NOMO-1 treated with dmso at 0.1 percent for 144 hours (cell line): ENCODE results near the gene FLVCR1.

Source experiments
- DNase-seq: peaks from one replicate; lab custom pipeline; 2025; ENCODE audit not compliant: unreplicated experiment; lab: John Stamatoyannopoulos, UW

Gene FLVCR1

DNA sequence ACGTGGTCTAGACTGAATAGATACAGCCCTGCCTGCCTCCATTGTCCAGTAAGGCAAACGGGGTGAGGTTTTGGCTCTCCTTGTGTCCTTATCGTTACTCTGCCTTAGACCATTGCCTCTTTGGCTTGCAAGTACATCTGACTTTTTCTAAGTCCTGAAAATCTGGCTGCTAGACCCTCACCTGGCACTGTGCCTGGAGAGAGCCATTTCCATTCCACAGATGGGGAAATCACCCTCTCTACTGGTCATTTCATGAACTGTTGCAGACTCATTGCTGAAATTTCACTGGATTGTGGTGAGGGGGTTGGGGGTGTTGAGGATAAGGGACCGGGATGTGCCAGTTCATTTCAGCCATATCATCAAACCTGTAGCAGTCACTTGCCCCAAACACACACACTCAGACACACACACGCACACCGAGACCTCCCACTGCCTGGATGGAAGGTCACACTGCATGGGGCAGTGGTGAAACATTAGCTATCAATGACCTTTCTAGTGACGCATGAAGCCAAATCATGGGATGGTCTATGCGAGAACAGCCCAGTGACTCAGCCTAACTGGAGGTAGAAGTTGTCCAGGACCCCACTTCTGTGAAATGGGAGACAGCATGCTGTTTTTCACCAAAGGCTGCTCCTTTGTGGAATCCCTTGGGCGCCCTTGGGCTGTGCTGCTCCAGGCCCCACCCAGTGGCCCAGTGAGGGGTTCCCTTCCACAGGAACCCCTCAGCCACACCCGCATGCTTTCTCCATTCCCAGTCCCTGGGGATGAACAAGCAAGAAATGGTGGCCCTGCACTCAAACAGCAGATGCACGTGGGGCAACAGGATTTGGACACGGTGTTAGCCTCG lies 57.4 kb downstream of the FLVCR1 start:
- DNase-seq, result no peak

DNA sequence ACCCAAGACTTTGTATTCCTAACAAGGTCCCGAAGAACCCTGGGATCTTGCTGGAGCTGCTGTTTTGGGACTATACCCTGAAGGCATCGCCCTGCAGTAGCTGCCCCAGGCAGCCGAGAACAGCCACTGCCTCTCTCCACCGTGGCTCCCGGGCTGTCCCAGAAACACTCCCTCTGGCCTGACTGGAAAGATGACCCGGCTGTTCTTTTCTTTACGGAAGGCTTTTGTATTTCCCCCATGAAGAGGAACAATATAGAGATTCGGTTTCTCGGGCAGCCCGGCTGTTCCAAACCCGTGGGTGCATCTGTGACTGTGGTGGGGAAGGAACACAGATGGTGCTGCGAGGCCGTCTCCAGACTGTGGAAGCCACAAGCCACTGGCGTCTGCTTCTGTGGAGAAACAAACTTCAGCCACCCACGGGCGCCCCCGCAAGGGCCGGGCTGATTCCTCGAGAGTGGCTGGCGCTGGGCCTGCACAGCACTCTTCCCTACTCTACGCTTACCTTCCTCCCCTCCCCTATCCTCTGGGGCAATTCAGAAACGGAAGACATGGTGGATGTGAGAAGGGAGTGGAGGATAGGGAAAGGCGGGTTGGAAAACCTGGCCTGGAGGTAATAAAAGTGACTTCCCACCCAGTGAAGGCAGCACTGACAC lies 58.5 kb downstream of the FLVCR1 start:
- no peak for DNase-seq

DNA sequence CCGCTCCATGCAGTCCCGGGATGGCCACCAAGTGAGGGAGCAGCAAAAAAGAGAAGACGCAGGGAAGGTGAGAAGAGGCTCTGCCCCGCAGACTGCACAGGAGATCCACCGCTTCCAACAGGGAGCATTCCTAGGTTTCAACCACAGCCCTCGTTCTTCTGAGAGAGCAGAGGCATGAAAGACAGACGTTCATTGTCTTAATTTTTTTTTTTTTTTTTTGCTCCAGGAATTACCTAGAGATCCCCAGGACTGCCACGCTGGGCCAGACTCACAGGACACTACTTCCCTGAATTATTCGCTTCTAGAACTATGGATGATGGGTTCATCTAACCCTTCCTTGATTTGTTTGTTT lies 59.0 kb downstream of the FLVCR1 start:
- DNase-seq, result no peak

DNA sequence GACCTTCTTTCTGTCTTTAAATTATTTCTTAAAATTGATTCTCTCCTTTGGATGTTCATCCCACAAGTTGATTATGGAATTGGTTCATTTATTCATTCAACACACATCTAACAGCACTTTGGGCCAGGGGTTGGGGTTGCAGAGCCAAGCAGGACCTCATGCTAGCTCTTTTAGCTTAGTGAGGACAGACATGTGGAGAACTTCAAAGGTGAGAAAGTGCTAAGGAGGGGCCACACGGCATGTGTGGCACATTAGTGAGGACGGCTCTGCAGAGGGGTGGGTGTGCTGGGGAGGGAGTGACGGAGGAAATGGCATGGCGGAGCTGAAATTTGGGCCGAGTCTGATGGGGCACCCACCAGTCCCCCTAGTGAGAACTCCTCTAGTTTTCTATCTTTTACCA lies 59.8 kb downstream of the FLVCR1 start:
- DNase-seq, result no peak

DNA sequence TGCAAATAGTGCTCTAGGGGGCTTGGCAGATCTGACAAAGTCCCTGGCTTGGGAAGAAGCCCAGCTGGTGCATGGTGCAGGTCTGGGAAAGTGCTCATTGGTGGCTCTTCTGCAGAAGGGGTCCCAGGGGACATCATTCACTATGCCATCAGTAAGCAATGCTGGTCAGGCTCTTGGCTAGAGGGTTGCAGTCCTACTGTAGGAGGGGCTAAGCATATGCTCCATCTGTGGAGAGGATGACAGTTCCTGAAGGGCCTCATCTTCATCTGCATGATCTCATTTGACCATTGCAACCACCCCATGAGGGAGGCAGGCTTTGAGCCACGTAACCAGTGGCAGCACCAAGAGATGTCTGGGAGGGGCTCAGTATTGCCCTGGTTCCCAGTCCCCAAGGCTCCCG lies 60.7 kb downstream of the FLVCR1 start:
- DNase-seq, result no peak

DNA sequence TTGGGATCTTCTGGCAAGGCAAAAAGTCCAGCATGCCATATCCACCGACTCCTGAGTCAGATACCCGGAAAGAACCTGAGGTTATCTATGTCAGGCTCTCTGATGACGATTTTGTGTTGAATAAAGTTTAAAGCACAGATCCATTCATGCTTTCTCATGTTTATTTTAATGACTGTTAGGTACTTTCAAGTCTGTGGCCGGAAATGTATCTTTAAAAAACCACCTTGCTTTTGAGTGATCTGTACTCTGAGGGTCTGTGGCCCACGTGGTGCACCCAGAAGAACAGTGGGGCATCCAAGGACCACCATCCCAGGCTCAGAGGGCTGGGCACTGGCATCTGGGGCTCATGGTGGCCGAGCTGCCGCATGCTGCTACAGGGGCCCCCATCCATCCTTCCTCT lies 62.2 kb downstream of the FLVCR1 start:
- no peak for DNase-seq

DNA sequence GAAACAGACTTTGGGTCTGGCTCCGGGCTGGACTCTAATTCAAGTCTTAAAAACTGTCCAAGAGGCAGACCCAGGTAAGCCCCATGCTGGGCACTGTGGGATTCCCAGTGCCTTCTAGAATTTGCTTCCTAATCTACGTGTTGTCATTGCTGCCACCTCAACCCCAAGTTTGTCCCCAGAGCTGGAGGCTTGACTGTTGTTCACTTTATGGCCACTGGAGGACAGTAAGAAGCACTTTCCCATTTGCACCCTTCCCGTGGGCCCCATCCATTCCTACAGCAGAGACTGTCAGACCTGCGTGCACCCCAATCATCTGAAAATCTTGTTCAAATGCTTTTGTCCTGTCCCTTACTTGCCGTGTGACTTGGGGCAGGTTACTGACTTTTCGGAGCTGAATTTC lies 62.8 kb downstream of the FLVCR1 start:
- no peak for DNase-seq

DNA sequence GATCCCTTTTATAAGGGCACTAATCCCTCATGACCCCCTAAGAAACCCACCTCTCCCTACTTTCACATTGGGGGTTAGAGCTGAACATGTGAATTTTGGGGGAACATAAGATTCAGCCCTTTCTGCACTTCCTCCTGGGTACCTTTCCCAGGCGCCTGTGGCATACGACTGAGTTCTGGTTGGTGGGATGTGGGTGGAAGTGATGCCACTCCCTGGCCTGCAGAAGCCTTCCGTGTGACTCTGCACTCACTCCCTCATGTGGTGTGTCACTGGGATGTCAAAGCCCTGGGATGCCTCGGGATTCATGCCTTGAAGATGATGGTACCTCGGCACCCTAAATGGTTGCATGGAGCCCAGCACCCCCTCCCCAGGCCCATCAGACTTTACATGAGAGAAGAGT lies 63.9 kb downstream of the FLVCR1 start:
- DNase-seq, result no peak

DNA sequence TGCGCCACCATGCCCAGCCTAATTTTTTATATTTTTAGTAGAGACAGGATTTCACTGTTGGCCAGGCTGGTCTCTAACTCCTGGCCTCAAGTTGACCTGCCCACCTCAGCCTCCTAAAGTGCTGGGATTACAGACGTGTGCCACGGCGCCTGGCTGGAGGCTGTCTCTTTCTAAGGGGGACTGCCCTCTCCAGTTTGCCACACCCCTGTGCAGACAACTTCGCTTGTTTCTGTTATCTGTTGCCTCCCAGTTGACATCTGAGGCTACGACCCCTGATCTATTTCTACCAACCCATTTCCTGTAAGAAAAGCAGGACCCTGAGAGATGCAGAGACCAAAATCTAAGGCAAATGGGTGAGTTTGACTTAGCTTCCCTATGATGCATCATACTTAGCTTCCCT lies 68.3 kb downstream of the FLVCR1 start:
- DNase-seq, result no peak

DNA sequence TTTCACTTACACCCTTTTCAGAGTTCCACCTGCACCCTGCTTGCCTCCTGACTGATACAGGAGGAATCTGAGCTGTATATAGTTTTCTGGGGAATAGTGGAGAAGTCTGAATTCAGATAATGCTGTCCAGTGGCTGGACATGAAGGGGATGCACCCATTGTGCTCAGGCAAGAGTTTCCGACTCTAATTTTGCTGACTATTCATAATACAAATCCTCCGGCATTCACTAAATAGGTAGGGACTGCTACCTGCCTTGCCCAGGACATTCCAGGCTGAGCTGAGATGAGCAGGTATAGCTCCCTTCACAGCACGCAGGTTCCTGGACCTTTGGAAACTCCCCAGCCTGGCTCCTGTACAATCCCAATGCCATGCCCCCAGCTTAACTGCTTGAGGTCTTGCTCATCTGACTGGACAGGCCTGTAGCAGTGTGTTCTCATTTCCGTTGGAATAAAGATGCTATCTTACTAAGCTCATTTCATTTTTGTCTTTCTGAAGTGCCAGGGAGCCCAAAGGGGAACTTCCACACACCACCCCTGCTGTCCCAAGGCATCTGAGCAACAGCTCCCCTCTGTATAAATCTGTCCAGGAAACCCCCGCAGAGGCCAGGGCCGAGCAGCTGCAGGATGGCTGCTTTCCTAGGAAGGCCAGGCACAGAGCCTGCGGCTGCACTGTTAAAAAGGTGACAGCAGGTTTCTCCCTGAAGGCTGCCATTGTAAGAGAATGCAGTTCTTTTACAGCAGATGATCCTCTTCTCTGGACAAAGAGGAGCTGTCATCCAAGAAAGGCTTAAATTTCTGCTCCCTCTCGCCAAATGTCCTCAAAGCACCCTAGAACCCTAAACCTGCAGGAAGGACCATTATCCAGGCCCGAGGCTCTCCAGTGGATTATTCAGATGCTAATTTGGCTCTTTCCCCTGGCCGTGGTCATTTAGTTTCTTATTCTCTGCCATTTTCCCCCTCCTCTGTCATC lies 70.5 kb downstream of the FLVCR1 start:
- no peak for DNase-seq

DNA sequence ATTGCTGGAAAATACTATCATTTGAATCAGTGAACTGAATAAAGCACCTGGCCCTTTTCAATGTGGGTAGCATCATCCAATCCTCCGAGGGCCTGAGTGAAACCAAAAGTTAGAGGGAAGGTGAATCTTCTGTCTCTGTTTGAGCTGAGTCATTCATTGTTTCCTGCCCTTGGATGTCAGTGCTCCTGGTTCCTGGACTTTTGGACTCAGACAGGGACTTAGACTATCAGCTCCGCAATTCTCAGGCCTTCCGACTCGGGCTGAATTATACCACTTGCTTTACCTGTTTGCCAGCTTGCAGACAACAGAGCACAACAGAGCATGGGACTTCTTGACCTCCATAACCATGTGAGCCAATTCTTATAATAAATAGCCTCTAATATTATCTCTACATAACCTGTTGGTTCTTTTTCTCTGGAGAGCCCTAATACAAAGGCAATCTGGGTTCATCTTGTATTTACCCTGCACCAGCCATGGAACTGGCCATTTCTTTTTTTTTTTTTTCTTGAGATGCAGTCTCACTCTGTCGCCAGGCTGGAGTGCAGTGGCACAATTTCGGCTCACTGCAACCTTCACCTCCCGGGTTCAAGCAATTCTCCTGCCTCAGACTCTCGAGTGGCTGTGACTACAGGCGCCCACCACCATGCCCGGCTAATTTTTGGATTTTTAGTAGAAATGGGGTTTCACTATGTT lies 73.1 kb downstream of the FLVCR1 start:
- DNase-seq, result no peak

DNA sequence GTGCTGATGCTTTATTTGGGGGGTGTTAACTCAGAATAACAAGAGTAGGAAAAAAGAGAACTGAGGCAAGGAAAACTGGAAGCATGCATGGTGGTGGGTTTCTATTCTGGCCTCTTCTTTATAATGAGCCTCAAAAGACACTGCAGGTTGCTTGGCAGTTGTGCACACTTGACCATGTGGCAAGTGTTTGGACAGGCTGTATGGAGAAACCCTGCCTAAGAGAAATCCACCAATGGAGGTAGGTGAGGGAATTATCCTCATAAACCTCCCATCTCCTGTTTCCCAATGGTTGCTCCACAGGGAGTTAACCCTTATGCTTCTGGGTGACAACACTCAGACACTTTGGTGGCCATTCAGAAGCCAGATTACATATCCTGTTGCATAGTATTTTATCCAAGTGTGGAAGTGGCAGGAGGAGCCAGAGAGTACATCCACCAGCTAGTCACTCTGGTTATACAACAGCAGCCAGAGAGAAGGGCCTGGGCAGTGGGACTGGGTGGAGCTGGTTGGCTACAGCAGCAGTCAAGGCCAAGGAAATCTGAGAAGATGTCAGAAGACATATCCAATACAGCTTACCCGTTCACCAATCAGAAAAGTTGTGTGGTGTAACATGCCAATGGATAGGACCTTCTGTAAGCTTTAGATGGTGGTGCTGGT lies 75.9 kb downstream of the FLVCR1 start:
- DNase-seq, result no peak

DNA sequence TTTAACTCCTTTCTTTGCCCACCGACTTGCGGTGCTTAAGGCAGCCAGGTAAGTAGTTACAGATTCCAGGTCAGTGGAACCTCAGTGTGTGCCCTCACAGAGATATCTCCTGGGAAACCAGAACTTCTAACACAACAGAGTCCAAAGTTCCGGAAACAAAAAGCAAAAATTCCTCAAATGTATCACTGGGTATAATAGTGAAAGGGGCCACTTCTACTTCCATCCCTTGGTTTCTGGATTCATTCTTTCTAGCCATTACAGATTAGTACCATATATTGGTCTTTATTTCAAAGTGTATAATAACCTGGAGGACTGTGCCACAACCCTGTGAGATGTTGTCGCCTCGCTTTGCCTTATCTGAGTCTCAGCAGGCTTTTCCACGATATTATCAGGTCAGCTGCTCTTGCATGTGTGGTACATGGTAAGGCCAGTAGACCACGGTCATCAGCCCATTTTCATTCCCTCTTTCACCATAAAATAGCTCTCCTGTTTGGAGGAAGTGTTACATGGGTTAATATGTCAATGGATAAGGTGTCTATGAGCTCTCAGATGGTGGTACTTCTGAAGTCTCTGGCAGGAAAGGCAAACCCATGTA lies 77.4 kb downstream of the FLVCR1 start:
- DNase-seq, result no peak

DNA sequence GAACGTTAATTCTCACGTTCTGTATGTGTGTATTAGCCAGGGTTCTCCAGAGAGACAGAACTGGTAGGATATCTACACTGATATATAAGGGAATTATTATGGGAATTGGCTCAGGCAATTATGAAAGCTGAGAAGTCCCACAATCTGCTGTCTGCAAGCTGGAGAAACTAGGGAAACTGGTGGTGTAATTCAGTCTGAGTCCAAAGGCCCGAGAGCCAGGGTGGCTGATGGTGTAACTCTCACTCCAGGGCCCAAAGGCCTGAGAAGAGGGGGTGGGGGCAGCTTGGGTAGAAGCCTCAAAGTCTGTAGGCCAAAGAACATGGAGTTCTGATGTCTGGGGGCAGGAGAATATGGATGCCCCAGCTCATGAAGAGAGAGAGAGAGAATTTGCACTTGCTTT lies 79.0 kb downstream of the FLVCR1 start:
- no peak for DNase-seq

DNA sequence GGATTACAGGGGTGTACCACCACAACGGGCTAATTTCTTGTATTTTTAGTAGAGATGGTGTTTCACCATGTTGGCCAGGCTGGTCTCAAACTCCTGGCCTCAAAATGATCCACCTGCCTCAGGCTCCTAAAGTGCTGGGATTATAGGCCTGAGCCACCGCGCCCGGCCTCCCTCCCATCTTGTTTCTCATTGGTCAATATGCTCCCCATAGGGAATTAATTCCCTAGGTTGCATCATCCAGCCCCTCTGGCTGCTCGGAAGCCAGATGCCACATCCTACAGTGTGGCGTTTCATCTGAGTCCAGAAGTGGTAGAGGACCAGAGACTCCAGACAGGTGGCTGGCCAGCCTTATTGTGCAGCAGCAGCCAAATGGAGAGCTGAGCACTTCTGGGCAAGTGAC lies 80.8 kb downstream of the FLVCR1 start:
- no peak for DNase-seq

DNA sequence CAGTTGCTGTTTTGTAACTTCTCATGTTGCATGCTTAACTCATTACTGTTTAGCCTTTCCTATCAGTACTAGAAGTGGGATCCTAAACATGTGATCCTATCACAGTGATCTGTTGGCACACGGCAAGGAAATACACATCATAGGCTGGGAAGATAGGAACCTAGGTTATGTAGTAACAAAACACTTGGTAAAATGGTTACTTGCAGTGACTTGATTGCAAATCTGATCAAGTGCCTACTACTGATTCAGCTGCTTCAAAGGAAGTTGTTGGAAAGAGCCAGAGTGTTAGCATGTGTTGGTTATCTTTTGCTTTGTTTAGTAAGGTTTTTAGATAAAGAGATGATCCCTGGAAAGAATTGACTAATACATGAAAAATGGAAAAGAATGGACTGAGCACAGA lies 83.4 kb downstream of the FLVCR1 start:
- DNase-seq, result no peak

DNA sequence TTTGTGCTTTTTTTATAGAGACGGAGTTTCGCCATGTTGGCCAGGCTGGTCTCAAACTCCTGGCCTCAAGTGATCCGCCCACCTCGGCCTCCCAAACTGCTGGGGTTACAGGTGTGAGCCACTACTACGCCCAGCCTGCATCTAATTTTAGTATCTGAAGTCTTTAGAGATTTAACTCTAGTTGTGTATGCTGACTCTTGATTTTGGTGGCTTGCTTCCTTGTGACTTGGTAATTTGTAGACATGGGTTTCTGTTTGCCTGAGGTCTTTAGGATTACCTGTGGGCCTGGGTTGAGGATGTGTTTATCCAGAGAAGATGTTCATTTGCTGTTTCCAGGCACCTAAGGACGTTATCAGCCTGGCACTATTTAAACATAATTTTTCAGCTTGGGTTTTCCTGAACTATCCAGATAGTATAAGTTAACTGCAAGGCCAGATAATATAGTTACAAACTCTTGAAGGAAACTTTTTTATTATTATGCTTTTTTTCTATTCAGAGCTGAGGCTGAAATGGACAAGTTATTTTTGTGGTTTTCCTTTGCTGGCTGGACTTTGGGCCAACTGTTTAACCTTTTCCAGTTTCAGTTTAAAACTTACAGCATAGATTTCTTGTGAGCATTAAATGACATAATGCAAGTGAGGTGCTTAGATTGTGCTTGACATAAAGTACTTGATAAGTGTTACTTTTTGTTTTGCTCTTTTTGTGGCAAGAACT lies 84.8 kb downstream of the FLVCR1 start:
- no peak for DNase-seq

DNA sequence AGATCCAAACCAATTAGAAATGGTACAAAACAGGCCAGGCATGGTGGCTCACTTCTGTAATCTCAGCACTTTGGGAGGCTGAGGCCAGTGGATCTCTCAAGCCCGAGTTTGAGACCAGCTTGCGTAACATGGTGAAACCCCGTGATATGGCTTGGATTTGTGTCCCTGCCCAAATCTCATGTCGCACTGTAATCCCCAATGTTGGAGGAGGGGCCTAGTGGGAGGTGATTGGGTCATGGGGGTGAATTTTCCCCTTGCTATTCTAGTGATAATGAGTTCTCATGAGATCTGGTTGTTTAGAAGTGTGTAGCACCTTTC lies 85.3 kb downstream of the FLVCR1 start:
- no peak for DNase-seq

DNA sequence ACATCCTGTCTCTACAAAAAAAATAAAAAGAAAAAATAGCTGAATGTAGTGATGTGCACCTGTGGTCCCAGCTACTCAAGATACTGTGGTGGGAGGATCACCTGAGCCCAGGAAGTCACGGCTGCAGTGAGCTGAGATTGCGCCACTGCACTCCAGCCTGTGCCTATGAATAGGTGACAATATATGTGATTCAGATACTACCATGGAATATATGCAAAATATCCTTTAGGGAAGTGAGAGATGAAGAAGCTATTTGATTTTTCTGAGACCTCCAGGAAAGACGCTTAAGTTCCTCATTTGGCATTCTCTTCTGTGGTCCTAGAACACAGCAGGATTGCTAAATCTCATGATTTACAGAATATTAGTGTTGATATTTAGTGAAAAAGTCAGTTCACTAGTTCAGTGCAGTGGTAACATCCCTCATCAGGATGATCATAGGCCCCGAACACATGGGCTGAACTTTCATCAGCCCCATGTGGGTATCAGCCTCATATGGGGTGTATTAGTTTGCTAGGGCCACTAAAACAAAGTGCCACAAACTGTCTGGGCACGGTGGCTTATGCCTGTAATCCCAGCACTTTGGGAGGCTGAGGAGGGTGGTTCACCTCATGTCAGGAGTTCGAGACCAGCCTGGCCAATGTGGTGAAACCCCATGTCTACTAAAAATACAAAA lies 86.3 kb downstream of the FLVCR1 start:
- peak; percentile 39 for DNase-seq
